B cell (primary cell): ENCODE results near the gene CA14. TPM values are rescaled to one million over a fixed set of nuclear protein-coding genes. Genes with fewer than 3 reads are reported as not detected.

Experiments
- ATAC-seq: fragments of 200-7000 bp; cut with Tn5 transposase; one replicate; pipeline ENCODE4 v1.10.0; 2021; ENCODE audit warnings: low read depth, mild to moderate bottlenecking, moderate number of reproducible peaks, moderate library complexity
- CTCF ChIA-PET: fragments of 350-600 bp; sonication (Branson Sonifier 250); formaldehyde crosslinking; loops from one replicate; lab custom pipeline; 2021; ENCODE audit warnings: antibody characterized with exemption, inconsistent platforms; lab: Charles Lee
- POLR2A ChIA-PET: fragments of 350-600 bp; sonication (Branson Sonifier 250); formaldehyde crosslinking; loops from one replicate; lab custom pipeline; 2021; ENCODE audit warnings: antibody characterized with exemption; lab: Charles Lee
- DNase-seq: peaks from one replicate; pipeline ENCODE4 v3.0.0; 2013
- H2AFZ ChIP-seq: 2 replicates; pipeline ENCODE4 v1.6.1; 2012; ENCODE audit warnings: mild to moderate bottlenecking, low read depth, low read length; ENCODE audit not compliant: insufficient read depth, poor library complexity, severe bottlenecking
- H3K27ac ChIP-seq, 2 donors: 1 replicate in 1 of 2; 2 replicates in 1 of 2; pipeline ENCODE4 v1.5.1; 2012 to 2013; ENCODE audit warnings: low read length in 2 of 2, mild to moderate bottlenecking in 2 of 2, moderate library complexity in 1 of 2
- H3K27me3 ChIP-seq, 4 experiments: fragments of 200-600 bp in 1 of 4; sonication (generic) in 1 of 4; replicated peaks in 1 of 4; 1 replicate in 2 of 4; 2 replicates in 2 of 4; pipeline versions ENCODE4 v1.6.1 to v1.7.0; 2013 to 2016; ENCODE audit warnings: low read length in 3 of 4, mild to moderate bottlenecking in 2 of 4, mixed read lengths in 1 of 4, moderate library complexity in 1 of 4; ENCODE audit not compliant: insufficient read depth in 4 of 4, control insufficient read depth in 3 of 4; ENCODE audit errors: control extremely low read depth in 1 of 4
- H3K36me3 ChIP-seq, 2 experiments: replicated peaks in 1 of 2; 1 replicate in 1 of 2; 2 replicates in 1 of 2; pipeline versions ENCODE4 v1.6.1 to v1.7.1; 2013; ENCODE audit warnings: low read length in 1 of 2; ENCODE audit not compliant: insufficient read depth in 2 of 2, control insufficient read depth in 1 of 2; ENCODE audit errors: control extremely low read depth in 1 of 2, extremely low read depth in 1 of 2
- H3K4me1 ChIP-seq, 2 donors: fragments of 200-600 bp in 1 of 2; sonication (generic) in 1 of 2; 1 replicate in 1 of 2; 2 replicates in 1 of 2; pipeline versions ENCODE4 v1.5.1 to v1.6.1; 2013 to 2017; ENCODE audit warnings: low read length in 2 of 2; ENCODE audit not compliant: control insufficient read depth in 2 of 2, insufficient read depth in 2 of 2
- H3K4me2 ChIP-seq: replicated peaks from 2 replicates; pipeline ENCODE3; 2012; ENCODE audit warnings: mild to moderate bottlenecking, low read depth, low read length; ENCODE audit not compliant: poor library complexity, severe bottlenecking
- H3K4me3 ChIP-seq, 5 experiments: fragments of 200-600 bp in 1 of 5; sonication (generic) in 1 of 5; 1 replicate in 3 of 5; 2 replicates in 2 of 5; pipeline versions ENCODE4 v1.5.1 to v1.7.0; 2011 to 2016; ENCODE audit warnings: low read length in 4 of 5, mild to moderate bottlenecking in 4 of 5, low read depth in 2 of 5, control low read depth in 1 of 5, moderate library complexity in 1 of 5; ENCODE audit not compliant: insufficient read depth in 1 of 5; ENCODE audit errors: control extremely low read depth in 1 of 5, extremely low read depth in 1 of 5
- H3K79me2 ChIP-seq: fragments of 200-600 bp; sonication (generic); one replicate; pipeline ENCODE4 v1.6.0; 2016; ENCODE audit warnings: low read length; ENCODE audit not compliant: control insufficient read depth, insufficient read depth
- H3K9ac ChIP-seq: fragments of 200-600 bp; sonication (generic); 2 replicates; pipeline ENCODE4 v1.6.1; 2017; ENCODE audit warnings: mild to moderate bottlenecking, low read length, moderate library complexity
- H3K9me3 ChIP-seq, 3 donors: one replicate each; pipeline versions ENCODE4 v1.6.1 to v1.7.1; 2013; ENCODE audit warnings: low read length in 2 of 3; ENCODE audit not compliant: control insufficient read depth in 2 of 3, insufficient read depth in 1 of 3; ENCODE audit errors: control extremely low read depth in 1 of 3
- H4K20me1 ChIP-seq: 2 replicates; pipeline ENCODE4 v1.6.0; 2012; ENCODE audit warnings: mild to moderate bottlenecking, low read length; ENCODE audit not compliant: insufficient read depth, control insufficient read depth, poor library complexity, severe bottlenecking
- H3K27ac Mint-ChIP-seq: one replicate; pipeline ENCODE4 v1.8.0; 2021; ENCODE audit warnings: mixed read lengths
- H3K27me3 Mint-ChIP-seq: one replicate; pipeline ENCODE4 v1.8.0; 2021; ENCODE audit warnings: mixed read lengths
- H3K4me1 Mint-ChIP-seq: one replicate; pipeline ENCODE4 v1.8.0; 2021; ENCODE audit warnings: mixed read lengths
- H3K4me3 Mint-ChIP-seq: one replicate; pipeline ENCODE4 v1.8.0; 2021; ENCODE audit warnings: mixed read lengths
- H3K9me3 Mint-ChIP-seq: one replicate; pipeline ENCODE4 v1.8.0; 2022; ENCODE audit warnings: mixed read lengths; ENCODE audit not compliant: insufficient read depth
- EZH2 ChIP-seq: IDR thresholded peaks from 2 replicates; pipeline ENCODE4 v1.6.1; 2012; ENCODE audit warnings: borderline replicate concordance, low read depth, mild to moderate bottlenecking, moderate library complexity, low read length; ENCODE audit not compliant: insufficient read depth, poor library complexity, severe bottlenecking
- WGBS: methylation state at CpG from one replicate; pipeline ENCODE4 v1.1.5; 2013; ENCODE audit warnings: missing lambda C conversion rate; ENCODE audit not compliant: insufficient coverage; 5-methylcytosine and 5-hydroxymethylcytosine counted together
- intact Hi-C: fragments of 100-400 bp; cut with micrococcal nuclease; formaldehyde crosslinking; loops from one replicate; pipeline ENCODE4 v1.10.0; 2022
- polyA plus RNA-seq: library from polyadenylated mRNA; depleted of rRNA; stranded (reverse); fragments of >200 nt; gene quantifications from 2 replicates; pipeline ENCODE4 v1.2.3, GENCODE V29; 2012
- total RNA-seq, 2 donors: library from RNA; stranded (reverse); fragments of 120-200 nt in 1 of 2; gene quantifications; 1 replicate in 1 of 2; 2 replicates in 1 of 2; pipeline versions ENCODE4 v1.2.3 to v1.2.4, GENCODE V29; 2013 to 2022
- TF ChIP-seq, protein P1 (sequence below): fragments of 200-600 bp; IDR thresholded peaks from one replicate; pipeline ENCODE4 v1.8.0; 2022; ENCODE audit warnings: antibody characterized with exemption, mild to moderate bottlenecking

Gene CA14
- total and polyA plus RNA-seq, 2 donors (not counting 1 experiment from before 2014, with no cell fraction given) = not detected

DNA sequence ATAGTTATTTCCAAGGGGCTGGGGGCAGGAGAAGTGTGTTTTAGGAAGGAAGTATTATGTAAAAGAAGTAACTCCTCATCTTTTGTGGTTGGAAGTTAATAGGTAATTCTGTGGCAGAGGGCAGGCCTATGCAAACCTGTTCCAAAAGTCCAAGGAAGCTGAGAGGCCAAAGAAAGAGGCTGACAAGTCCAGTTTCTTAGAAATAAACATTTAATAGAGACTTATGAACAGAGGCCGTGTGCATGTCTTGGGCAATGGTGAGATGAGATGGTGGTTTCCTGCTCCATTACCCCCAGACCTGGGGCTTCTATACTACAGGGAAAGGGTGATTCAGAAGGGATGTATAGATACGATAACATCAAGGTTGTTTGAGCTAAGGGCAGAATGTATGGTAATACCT lies 7.6 kb upstream of the CA14 start:
- intact Hi-C loops = loop anchor here (10.0 kb wide), 1 partner anchor 745 kb away; no protein-coding TSS in a partner anchor
- TF ChIP-seq, protein P1, sequence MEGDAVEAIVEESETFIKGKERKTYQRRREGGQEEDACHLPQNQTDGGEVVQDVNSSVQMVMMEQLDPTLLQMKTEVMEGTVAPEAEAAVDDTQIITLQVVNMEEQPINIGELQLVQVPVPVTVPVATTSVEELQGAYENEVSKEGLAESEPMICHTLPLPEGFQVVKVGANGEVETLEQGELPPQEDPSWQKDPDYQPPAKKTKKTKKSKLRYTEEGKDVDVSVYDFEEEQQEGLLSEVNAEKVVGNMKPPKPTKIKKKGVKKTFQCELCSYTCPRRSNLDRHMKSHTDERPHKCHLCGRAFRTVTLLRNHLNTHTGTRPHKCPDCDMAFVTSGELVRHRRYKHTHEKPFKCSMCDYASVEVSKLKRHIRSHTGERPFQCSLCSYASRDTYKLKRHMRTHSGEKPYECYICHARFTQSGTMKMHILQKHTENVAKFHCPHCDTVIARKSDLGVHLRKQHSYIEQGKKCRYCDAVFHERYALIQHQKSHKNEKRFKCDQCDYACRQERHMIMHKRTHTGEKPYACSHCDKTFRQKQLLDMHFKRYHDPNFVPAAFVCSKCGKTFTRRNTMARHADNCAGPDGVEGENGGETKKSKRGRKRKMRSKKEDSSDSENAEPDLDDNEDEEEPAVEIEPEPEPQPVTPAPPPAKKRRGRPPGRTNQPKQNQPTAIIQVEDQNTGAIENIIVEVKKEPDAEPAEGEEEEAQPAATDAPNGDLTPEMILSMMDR = no peak
- no peak for TF ChIP-seq EZH2
- ATAC-seq = no peak

DNA sequence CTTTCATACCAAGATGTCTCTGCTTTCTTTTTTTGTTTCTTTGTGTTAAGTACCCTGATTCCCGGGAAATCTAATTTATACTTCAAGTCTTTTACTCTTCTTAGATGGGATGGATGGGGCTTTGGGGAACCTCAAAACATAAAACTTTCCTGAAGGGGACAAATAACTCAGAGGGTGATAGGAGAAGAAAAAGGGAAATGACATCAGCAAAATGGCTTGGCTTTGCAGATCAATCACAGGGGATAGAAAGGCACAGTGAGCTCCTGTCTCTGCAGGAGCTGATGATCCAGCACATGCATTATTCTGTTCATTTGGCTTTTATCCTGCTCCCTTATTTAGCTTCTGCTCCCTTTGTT lies 1.4 kb upstream of the CA14 start:
- Mint-ChIP-seq H3K9me3 (no peaks in the 10 kb centered on the region), H3K27me3 (peaks cover 45% of the 10 kb centered on the region), H3K4me3 (peak overlapping the region; percentile 78), H3K27ac (no peak overlapping the region), H3K4me1 (peaks cover 13% of the 10 kb centered on the region)
- Histone ChIP-seq H3K9ac (peak overlapping the region; percentile 42), H3K4me3 (peak overlapping the region in 1 of 5 experiments; percentile 37), H3K9me3 (no peaks in the 10 kb centered on the region), H3K79me2 (no peaks in the 10 kb centered on the region), H2AFZ (peak overlapping the region; percentile 51), H3K4me2 (peak overlapping the region; percentile 74), H4K20me1 (no peaks in the 10 kb centered on the region), H3K27me3 (peaks cover 0 to 36% (median 24%) of the 10 kb centered on the region in 4 experiments), H3K4me1 (peaks cover 14 to 15% of the 10 kb centered on the region in 2 donors), H3K27ac (no peak overlapping the region), H3K36me3 (no peaks in the 10 kb centered on the region)
- ChIA-PET POLR2A (no interaction called here), CTCF (interaction anchor here (0.9 to 5.6 kb wide), 19 partner anchors 9 to 739 kb away, joined by 3 to 60 read pairs (median 4); partner anchors contain the start of genes APH1A, C1orf54, CIART and FALEC)
- TF ChIP-seq, protein P1 = no peak
- TF ChIP-seq EZH2 = no peak
- intact Hi-C loops = loop anchor here (1.0 to 10.0 kb wide), 3 partner anchors 12 to 739 kb away; no protein-coding TSS in a partner anchor
- no peak for ATAC-seq
- WGBS = no CpG with 5 or more reads among the region's 1 CpG
- no peak for DNase-seq

More for the DNA sequence above, 7.6 kb upstream of the CA14 start:
- POLR2A ChIA-PET = no interaction called here
- CTCF ChIA-PET = no interaction called here
- H3K9ac ChIP-seq = no peak overlapping the region
- no peak overlapping the region for H3K27ac Mint-ChIP-seq
- no peak overlapping the region for H3K4me3 ChIP-seq
- H3K9me3 ChIP-seq = no peaks in the 10 kb centered on the region
- no peak for DNase-seq
- H3K4me3 Mint-ChIP-seq = no peak overlapping the region
- peaks cover 5% of the 10 kb centered on the region for H3K27me3 Mint-ChIP-seq
- no peaks in the 10 kb centered on the region for H4K20me1 ChIP-seq
- H3K79me2 ChIP-seq = no peaks in the 10 kb centered on the region
- H3K4me1 Mint-ChIP-seq = no peaks in the 10 kb centered on the region
- no peaks in the 10 kb centered on the region for H3K27me3 ChIP-seq
- H3K36me3 ChIP-seq = no peaks in the 10 kb centered on the region
- no peak overlapping the region for H3K27ac ChIP-seq
- no CpG with 5 or more reads among the region's 2 CpGs for WGBS
- no peaks in the 10 kb centered on the region for H3K4me1 ChIP-seq
- H3K9me3 Mint-ChIP-seq = no peaks in the 10 kb centered on the region
- no peak overlapping the region for H2AFZ ChIP-seq
- no peak overlapping the region for H3K4me2 ChIP-seq
